ENCODE results near the gene ZNRD2.

DNA sequence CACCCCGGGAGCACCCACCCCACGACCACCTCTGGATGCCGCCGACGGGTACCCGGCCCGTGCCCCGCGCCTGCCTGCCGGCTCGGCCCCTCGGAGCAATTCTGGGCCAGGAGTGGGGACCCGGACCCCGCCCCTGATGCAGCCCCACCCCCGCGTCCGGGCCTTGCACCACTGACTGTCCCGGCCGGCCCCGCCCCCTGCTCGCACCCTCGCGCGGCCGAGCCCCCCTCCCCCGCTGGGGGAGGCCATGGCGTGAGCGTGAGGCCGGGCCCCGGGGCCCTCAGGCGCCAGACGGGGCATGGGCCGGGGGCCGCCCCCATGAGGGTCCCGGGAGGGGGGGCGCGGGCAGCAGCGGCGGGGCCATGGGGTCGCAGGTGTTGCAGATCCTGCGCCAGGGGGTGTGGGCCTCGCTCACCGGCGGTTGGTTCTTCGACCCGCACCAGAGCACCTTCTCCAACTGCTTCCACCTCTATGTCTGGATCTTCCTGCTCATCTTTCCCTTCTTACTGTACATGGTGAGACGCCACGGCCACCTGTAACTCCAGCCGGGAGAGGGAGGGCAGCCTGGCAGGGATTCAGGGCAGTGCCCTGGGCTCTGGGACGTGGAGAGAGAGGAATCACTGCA, 45.8 kb downstream of the ZNRD2 start:
- TF ChIP-seq POLR2A (IDR thresholded peaks at IDR 0.05; ENCODE audit: extremely low read depth, insufficient read length) (no peak), MAX (IDR thresholded peaks at IDR 0.05; ENCODE audit: low read depth, low read length) (no peak)
- TF ChIP-seq, protein P1, sequence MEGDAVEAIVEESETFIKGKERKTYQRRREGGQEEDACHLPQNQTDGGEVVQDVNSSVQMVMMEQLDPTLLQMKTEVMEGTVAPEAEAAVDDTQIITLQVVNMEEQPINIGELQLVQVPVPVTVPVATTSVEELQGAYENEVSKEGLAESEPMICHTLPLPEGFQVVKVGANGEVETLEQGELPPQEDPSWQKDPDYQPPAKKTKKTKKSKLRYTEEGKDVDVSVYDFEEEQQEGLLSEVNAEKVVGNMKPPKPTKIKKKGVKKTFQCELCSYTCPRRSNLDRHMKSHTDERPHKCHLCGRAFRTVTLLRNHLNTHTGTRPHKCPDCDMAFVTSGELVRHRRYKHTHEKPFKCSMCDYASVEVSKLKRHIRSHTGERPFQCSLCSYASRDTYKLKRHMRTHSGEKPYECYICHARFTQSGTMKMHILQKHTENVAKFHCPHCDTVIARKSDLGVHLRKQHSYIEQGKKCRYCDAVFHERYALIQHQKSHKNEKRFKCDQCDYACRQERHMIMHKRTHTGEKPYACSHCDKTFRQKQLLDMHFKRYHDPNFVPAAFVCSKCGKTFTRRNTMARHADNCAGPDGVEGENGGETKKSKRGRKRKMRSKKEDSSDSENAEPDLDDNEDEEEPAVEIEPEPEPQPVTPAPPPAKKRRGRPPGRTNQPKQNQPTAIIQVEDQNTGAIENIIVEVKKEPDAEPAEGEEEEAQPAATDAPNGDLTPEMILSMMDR (IDR thresholded peaks at IDR 0.05; ENCODE audit: low read depth, low read length), result no peak

Data from NB4 (cell line).